Stomach (tissue), 9 donors: Measurements from ENCODE around the gene WDR45B. TPM values are rescaled to one million over a fixed set of nuclear protein-coding genes. Genes with fewer than 3 reads are reported as not detected.
A peak's percentile ranks its signal among the peaks of the same experiment; 100 is the strongest.

ENCODE experiments used
- DNase-seq, 2 donors: peaks; one replicate each; pipeline versions ENCODE4 v3.0.0 to v3.0.0-alpha.2; 2013 to 2019
- H3K27ac ChIP-seq, 5 donors: fragments of 200-600 bp in 4 of 5; sonication (generic) in 4 of 5; one replicate each; pipeline ENCODE4 v1.5.1; 2013 to 2019; ENCODE audit warnings: mild to moderate bottlenecking in 1 of 5, moderate library complexity in 1 of 5
- H3K27me3 ChIP-seq, 3 donors: fragments of 200-600 bp; sonication (generic); one replicate each; pipeline ENCODE4 v1.5.1; 2017 to 2019; ENCODE audit warnings: mixed run types in 1 of 3
- H3K36me3 ChIP-seq, 4 donors: fragments of 200-600 bp; sonication (generic); 1 replicate in 3 of 4; 2 replicates in 1 of 4; pipeline ENCODE4 v1.5.1; 2016 to 2019
- H3K4me1 ChIP-seq, 4 donors: fragments of 200-600 bp; sonication (generic); one replicate each; pipeline ENCODE4 v1.5.1; 2016 to 2019
- H3K4me3 ChIP-seq, 4 donors: fragments of 200-600 bp; sonication (generic) in 3 of 4; one replicate each; pipeline ENCODE4 v1.5.1; 2016 to 2019; ENCODE audit warnings: mild to moderate bottlenecking in 1 of 4
- H3K9me3 ChIP-seq, 4 donors: fragments of 200-600 bp; sonication (generic); one replicate each; pipeline ENCODE4 v1.5.1; 2016 to 2019
- CTCF ChIP-seq, 7 experiments: fragments of 450-650 bp in 4 of 7; fragments of 200-600 bp in 3 of 7; sonication (generic) in 3 of 7; IDR thresholded peaks; one replicate each; pipeline ENCODE4 v1.5.1; 2016 to 2019; ENCODE audit warnings: antibody characterized with exemption in 7 of 7, control low read depth in 2 of 7, mild to moderate bottlenecking in 1 of 7
- EP300 ChIP-seq: sonication (generic); formaldehyde crosslinking; IDR thresholded peaks from one replicate; pipeline ENCODE4 v1.6.1; 2017; ENCODE audit warnings: antibody characterized with exemption
- POLR2A ChIP-seq, 4 donors: fragments of 450-650 bp; IDR thresholded peaks; one replicate each; pipeline ENCODE4 v1.6.1; 2016; ENCODE audit warnings: antibody characterized with exemption in 4 of 4, control low read depth in 2 of 4, mild to moderate bottlenecking in 1 of 4, moderate library complexity in 1 of 4
- POLR2AphosphoS5 ChIP-seq, 3 donors: sonication (generic); formaldehyde crosslinking; IDR thresholded peaks; one replicate each; pipeline ENCODE4 v1.6.1; 2016; ENCODE audit warnings: antibody characterized with exemption in 3 of 3
- WGBS, 5 donors: extraction: QIAGEN DNeasy Blood & Tissue Kit in 3 of 5; methylation state at CpG; one replicate each; pipeline versions ENCODE4 v1.1.5 to v1.1.7; 2013 to 2018; 5-methylcytosine and 5-hydroxymethylcytosine counted together
- intact Hi-C: fragments of 100-400 bp; cut with DNase I; formaldehyde crosslinking; loops from one replicate; pipeline ENCODE4 v1.15.1; 2023; ENCODE audit warnings: low total_unique reads
- polyA plus RNA-seq, 3 donors: library from polyadenylated mRNA; stranded (reverse); fragments of 200-250 nt; gene quantifications; one replicate each; pipeline ENCODE4 v1.2.3, GENCODE V29; 2013
- total RNA-seq, 5 donors: library from RNA; depleted of rRNA; stranded (reverse); fragments of >200 nt; gene quantifications; one replicate each; pipeline versions ENCODE4 v1.1.0 to v1.2.3, GENCODE V29; 2014 to 2016
- donor health status: healthy with polysubstance abuse.
- donor health status: Bipolar disorder and iron deficiency.
- donor health status: healthy.

The WDR45B gene
- total and polyA plus RNA-seq, 8 donors = 62.8 to 108 (median 76.2) TPM

GRCh38 chr17:82647593-82648164 is 565 bp downstream of the WDR45B start:
- intact Hi-C loops = no loop called here
- Histone ChIP-seq H3K27ac (peak overlapping the region; percentile 94 to 100 (median 98)), H3K4me1 (peaks cover 27 to 66% (median 44%) of the 10 kb centered on the region in 4 donors), H3K27me3 (no peaks in the 10 kb centered on the region), H3K36me3 (peaks cover 12 to 22% (median 19%) of the 10 kb centered on the region in 4 donors), H3K4me3 (peak overlapping the region; percentile 70 to 100 (median 96)), H3K9me3 (no peaks in the 10 kb centered on the region)
- WGBS, 5 donors = 0 to 1% (median 0%) methylated on average over 16 to 54 of the region's 54 CpGs
- TF ChIP-seq POLR2AphosphoS5 (IDR thresholded peaks at IDR 0.05) (no peak), CTCF (IDR thresholded peaks at IDR 0.05) (no peak)
- peak; percentile 42 to 82 for DNase-seq

- peaks cover 27 to 70% (median 47%) of the 10 kb centered on the region in 4 donors for H3K4me1 ChIP-seq
- H3K36me3 ChIP-seq = peaks cover 29 to 43% (median 41%) of the 10 kb centered on the region in 4 donors
- H3K9me3 ChIP-seq = no peaks in the 10 kb centered on the region
- DNase-seq = no peak
- H3K27me3 ChIP-seq = no peaks in the 10 kb centered on the region
- intact Hi-C loops = no loop called here
- TF ChIP-seq POLR2AphosphoS5 (IDR thresholded peaks at IDR 0.05) (no peak), CTCF (IDR thresholded peaks at IDR 0.05) (no peak)
- H3K4me3 ChIP-seq = no peak overlapping the region
- H3K27ac ChIP-seq = no peak overlapping the region
- WGBS, 5 donors = 93 to 100% (median 95%) methylated on average over 4 of the region's 4 CpGs
Measured at GRCh38 chr17:82645516-82645915, 2.7 kb downstream of the WDR45B start.

GRCh38 chr17:82644148-82644547 is 4.1 kb downstream of the WDR45B start:
- no peak for TF ChIP-seq POLR2AphosphoS5 (IDR thresholded peaks at IDR 0.05)
- TF ChIP-seq CTCF (IDR thresholded peaks at IDR 0.05) = no peak
- no peak for TF ChIP-seq EP300
- TF ChIP-seq POLR2A (IDR thresholded peaks at IDR 0.05) = no peak
- no peaks in the 10 kb centered on the region for H3K9me3 ChIP-seq
- intact Hi-C loops = no loop called here
- H3K36me3 ChIP-seq = peaks cover 41 to 57% (median 54%) of the 10 kb centered on the region in 4 donors
- no peak for DNase-seq
- H3K4me1 ChIP-seq = peaks cover 27 to 73% (median 46%) of the 10 kb centered on the region in 4 donors
- H3K4me3 ChIP-seq = no peak overlapping the region
- no peaks in the 10 kb centered on the region for H3K27me3 ChIP-seq
- no peak overlapping the region for H3K27ac ChIP-seq
- 82 to 98% (median 87%) methylated on average over 3 to 5 of the region's 5 CpGs for WGBS, 5 donors

GRCh38 chr17:82642022-82642421 is 6.2 kb downstream of the WDR45B start:
- Histone ChIP-seq H3K4me1 (peaks cover 17 to 77% (median 48%) of the 10 kb centered on the region in 4 donors), H3K4me3 (no peak overlapping the region), H3K27me3 (no peaks in the 10 kb centered on the region), H3K27ac (no peak overlapping the region), H3K9me3 (peaks cover 0 to 9% (median 1%) of the 10 kb centered on the region in 4 donors), H3K36me3 (peaks cover 42 to 72% (median 68%) of the 10 kb centered on the region in 4 donors)
- no peak for DNase-seq
- WGBS, 5 donors = 90 to 96% (median 92%) methylated on average over 13 to 14 of the region's 14 CpGs
- intact Hi-C loops = no loop called here
- TF ChIP-seq EP300 = no peak
- no peak for TF ChIP-seq POLR2A (IDR thresholded peaks at IDR 0.05)
- no peak for TF ChIP-seq POLR2AphosphoS5 (IDR thresholded peaks at IDR 0.05)
- TF ChIP-seq CTCF (IDR thresholded peaks at IDR 0.05) = no peak
